Stimulated activated CD8-positive, alpha-beta memory T cell treated with anti-CD3 and anti-CD28 coated beads, Interleukin-15, amount 100 ng/mL, for 24 hours (primary cell): ENCODE data around the gene PRKN.

Experiments
- DNase-seq: peaks from one replicate; pipeline ENCODE4 v3.0.0-alpha.2; 2020; ENCODE audit warnings: low read depth

PRKN gene

GRCh38 chr6:161594412-161594811 lies 1133.2 kb downstream of the PRKN start:
- DNase-seq = no peak

GRCh38 chr6:161590961-161591627 lies 1136.5 kb downstream of the PRKN start:
- DNase-seq = no peak

GRCh38 chr6:161586887-161587286 lies 1140.7 kb downstream of the PRKN start:
- DNase-seq = no peak

- DNase-seq = no peak
These were observed 1142.8 kb downstream of the PRKN start for GRCh38 chr6:161584621-161585340.

DNA sequence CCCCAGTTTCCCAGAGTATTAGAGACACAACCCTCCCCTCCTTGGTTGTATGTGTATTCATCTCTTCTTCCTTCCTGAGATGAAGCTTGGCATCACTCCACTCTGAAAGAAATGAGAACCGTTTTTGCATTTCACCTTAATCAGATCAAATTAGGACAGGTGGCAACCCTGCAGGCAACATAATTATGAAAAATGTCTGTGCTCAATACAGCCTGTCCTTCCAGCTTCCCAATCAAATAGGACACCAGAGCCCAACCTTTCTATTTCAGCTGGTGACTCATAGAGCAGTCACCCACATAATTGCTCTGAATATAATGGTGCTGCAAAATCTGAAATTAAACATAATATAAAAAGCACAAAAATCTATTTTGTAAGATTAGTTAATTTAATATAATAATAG lies 1143.5 kb downstream of the PRKN start:
- DNase-seq = no peak

- no peak for DNase-seq
These were observed 1144.0 kb downstream of the PRKN start for GRCh38 chr6:161583584-161583983.

DNA sequence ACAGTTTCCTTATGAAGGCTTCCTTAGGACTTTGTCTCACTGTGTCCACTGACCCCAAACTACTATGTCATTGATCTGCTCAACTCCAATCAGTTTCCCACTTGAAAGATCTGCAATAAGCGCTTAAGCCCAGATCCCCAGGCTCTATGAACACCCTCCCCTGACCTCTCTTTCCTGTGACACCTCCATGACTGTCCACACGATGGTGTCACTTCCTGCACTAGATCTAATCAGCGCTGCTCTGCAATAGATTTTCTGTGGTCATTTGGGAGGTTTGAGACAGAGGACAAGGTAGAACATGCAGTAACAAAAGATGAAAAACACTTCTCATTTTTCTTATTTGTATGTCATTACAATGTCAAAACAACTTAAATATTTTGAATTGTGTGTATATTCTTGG lies 1149.1 kb downstream of the PRKN start:
- DNase-seq = no peak

- DNase-seq = no peak
These were observed 1151.9 kb downstream of the PRKN start for GRCh38 chr6:161575523-161576254.

GRCh38 chr6:161568885-161569456 lies 1158.6 kb downstream of the PRKN start:
- DNase-seq = no peak

DNA sequence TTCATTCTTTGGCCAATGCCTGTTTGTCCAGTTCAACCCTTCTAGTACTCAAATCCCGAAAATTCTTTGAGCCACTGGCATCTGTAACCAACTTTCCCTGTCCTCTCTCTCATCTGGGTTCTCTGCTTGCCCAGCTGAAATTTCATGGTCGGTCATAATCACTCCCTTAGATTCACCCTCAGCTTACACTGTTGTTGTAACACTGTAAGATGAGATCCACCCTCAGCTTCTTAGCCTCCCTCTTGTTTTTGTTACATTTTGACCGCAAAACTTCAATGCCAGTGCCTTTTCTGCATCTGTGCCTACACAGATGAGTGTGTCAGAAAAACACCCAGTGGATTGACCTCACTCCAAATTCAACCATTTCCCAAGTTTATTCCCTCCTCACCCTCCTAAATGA lies 1162.6 kb downstream of the PRKN start:
- no peak for DNase-seq

- DNase-seq = no peak
These were observed 1165.7 kb downstream of the PRKN start for GRCh38 chr6:161561908-161562307.

DNA sequence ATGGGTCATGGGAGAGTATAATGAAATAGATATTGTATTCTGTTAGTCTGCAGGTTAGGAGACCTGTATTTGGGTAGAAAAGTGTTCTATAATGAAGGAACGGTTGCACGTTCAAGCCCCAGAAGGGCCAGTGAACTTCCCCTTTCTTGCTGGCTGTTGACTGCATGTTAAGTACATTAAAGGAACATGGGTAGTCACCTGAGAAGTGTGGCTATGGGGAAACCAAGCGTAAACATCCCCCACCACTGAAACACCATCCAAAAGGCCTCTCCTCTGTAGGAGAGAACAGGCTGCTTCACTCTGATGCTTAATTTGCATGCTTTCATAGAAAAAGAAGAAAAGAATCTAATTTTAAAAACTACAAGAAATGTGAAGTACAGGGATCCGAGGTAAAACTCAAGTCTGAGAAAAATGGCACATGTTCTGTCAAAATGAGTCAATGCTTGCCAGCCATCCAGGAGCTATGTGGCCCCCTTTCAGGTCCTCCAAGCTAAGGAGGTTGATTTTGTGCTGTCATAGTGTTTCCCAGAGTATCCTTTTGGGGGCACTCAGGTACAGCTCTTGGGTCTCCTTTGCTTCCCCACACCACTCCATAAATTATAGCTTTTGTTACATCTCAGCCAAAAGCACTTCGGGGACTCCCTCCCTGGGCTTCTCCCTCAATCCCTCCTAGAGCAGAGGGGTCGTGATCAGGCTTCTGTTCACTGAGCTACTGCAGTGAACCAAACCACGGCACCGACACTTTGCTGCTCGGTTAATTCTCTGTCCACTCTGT lies 1170.0 kb downstream of the PRKN start:
- DNase-seq = no peak

DNA sequence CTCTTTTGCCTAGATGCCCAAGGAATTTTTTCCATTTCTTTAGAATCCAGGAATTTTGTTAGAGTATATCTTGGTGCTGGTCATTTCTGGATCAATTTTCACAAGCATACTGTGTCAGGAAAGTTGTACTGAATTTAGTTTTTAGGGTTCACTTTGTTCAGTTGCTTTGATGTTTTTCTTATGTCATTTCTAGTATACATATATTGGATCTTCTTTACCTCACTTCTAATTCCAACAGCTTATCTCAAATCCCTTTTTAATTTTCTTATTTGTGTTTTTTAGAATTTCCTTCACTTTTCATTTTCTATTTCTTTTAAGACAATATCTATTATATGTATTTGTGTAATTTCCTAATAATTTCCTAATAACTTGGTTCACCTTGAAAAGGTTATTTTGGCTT lies 1172.7 kb downstream of the PRKN start:
- no peak for DNase-seq

DNA sequence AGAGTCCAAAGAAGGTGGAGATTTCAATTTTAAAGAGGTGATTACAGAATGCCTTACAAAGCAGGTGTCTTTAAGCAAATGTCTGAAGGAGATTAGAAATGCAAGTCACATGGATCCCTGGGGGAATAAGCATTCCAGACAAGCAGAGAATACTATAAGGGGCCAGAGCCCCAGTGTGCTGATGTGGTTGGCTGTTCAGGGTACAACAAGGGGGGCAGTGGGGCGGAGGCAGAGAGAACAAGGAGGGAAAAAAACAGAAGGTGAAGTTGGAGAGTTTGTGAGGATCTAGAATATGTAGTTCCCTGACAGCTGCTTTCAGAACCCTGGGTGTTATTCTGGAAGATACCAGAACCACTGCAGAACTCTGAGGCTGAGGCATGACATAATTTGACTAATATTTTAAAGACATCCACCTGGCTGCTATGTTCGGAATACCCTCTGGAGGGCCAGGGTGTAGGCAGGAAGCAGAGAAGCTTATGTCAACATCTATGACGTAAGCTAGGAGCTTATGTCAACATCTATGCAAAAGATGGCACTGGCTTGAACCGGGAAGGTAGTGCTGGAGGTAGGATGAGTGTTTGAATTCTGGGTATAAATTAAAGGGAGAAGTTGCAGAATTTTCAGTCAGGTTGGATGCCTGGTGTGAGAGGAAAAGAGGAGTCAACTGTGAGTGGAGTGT lies 1177.5 kb downstream of the PRKN start:
- no peak for DNase-seq

- no peak for DNase-seq
These were observed 1178.8 kb downstream of the PRKN start for GRCh38 chr6:161548713-161549296.

- DNase-seq = no peak
These were observed 1179.9 kb downstream of the PRKN start for GRCh38 chr6:161547617-161548016.

GRCh38 chr6:161546632-161547031 lies 1180.9 kb downstream of the PRKN start:
- DNase-seq = no peak

GRCh38 chr6:161545741-161546140 lies 1181.8 kb downstream of the PRKN start:
- DNase-seq = no peak

DNA sequence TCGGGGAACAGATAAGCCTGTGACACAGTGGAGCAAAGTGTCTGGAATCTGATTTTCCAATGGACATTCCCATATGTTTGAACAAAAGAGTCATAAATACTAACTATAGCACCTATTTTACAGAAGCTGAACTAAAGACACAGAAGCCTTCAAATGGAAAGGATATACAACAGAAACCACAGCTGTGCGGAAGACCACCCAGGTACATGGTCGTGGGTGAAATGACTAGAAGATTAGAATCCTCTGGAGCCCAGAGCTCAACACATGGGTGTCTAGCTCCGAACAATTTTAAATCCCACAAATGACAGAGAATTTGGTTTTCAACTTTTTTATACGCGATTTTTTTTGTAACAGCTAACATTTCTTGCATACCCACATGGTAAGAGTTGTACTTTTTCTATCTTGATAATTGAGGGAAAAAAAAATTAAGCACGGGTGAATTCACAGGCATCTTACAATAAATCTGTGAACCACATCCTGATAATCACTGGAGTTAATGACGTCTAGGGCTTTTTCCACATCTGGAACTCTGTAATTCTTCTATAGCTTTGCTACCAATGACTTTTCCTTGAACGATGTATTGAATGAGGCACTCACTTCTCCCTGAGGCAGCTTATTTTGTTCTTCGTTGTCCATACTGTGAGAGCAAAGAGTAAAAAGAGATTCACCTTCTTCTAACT lies 1182.6 kb downstream of the PRKN start:
- no peak for DNase-seq

DNA sequence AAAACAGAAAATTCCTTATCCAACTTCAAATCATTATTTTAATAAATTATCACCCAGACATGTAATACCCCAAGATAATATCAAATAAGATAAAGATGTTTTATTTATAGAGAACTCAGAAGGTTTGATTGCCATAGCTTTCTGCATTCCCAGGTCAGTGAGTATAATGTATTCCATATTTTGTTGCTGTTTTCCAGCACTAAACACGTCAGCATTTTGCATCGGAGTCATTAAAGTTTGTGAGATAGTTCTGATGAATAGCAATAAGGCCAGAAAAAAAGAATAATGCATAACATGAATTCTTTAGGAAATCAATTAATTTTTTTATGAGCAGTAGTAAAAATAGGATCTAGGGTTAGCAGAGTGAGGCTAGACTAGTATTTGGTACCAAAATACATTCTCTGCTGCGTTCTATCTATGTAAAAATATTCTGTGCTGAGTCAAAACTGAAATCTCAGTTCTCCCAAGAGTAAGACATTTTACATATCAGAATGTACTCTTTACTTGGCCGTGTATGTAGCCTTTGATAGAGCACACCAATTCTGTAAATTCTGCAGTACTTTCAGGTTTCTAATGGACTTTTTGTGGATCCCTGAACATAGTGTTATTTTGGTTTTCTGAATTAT lies 1183.8 kb downstream of the PRKN start:
- no peak for DNase-seq
